GM18951 (cell line): ENCODE measurements around the gene ZNF536.
"Not testable (repeated sequence)": the region's sequence is repeated elsewhere in the genome, so short reads cannot be mapped to it uniquely, and the experiment has no call there.

Experiments
- POLR2A ChIP-seq: IDR thresholded peaks from 4 replicates; pipeline ENCODE4 v1.6.1; 2011; ENCODE audit warnings: mild to moderate bottlenecking; ENCODE audit not compliant: insufficient read length, insufficient read depth; ENCODE audit errors: extremely low read depth
- in situ Hi-C: fragments of 300-500 bp; cut with MboI; formaldehyde crosslinking; loops from one replicate; pipeline ENCODE4 v1.12.0; 2022; ENCODE audit warnings: low sequenced_read_pairs, mixed read lengths, inconsistent platforms; ENCODE audit not compliant: unreplicated experiment

ZNF536 gene

GRCh38 chr19:30336290-30336689, 35.9 kb upstream of the ZNF536 start:
- in situ Hi-C loops: no loop called here
- no peak for TF ChIP-seq POLR2A

GRCh38 chr19:30338041-30338456, 34.1 kb upstream of the ZNF536 start:
- TF ChIP-seq POLR2A: no peak
- in situ Hi-C loops: no loop called here

GRCh38 chr19:30338878-30339623, 33.1 kb upstream of the ZNF536 start:
- no peak for TF ChIP-seq POLR2A
- in situ Hi-C loops: no loop called here

- no peak for TF ChIP-seq POLR2A
- in situ Hi-C loops: no loop called here
These were observed 32.3 kb upstream of the ZNF536 start for GRCh38 chr19:30339624-30340525.

- TF ChIP-seq POLR2A: no peak
- in situ Hi-C loops: no loop called here
These were observed 31.2 kb upstream of the ZNF536 start for GRCh38 chr19:30340771-30341561.

- in situ Hi-C loops: no loop called here
- no peak for TF ChIP-seq POLR2A
These were observed 30.5 kb upstream of the ZNF536 start for GRCh38 chr19:30341611-30342201.

- TF ChIP-seq POLR2A: no peak
- in situ Hi-C loops: no loop called here
These were observed 29.3 kb upstream of the ZNF536 start for GRCh38 chr19:30342901-30343300.

GRCh38 chr19:30344446-30345425, 27.4 kb upstream of the ZNF536 start:
- no peak for TF ChIP-seq POLR2A
- in situ Hi-C loops: no loop called here

- TF ChIP-seq POLR2A: no peak
- in situ Hi-C loops: no loop called here
These were observed 26.5 kb upstream of the ZNF536 start for GRCh38 chr19:30345686-30346085.

GRCh38 chr19:30346468-30346867, 25.7 kb upstream of the ZNF536 start:
- in situ Hi-C loops: not testable (repeated sequence)

- in situ Hi-C loops: no loop called here
- no peak for TF ChIP-seq POLR2A
These were observed 23.0 kb upstream of the ZNF536 start for GRCh38 chr19:30349131-30349730.

- TF ChIP-seq POLR2A: no peak
- in situ Hi-C loops: no loop called here
These were observed 21.2 kb upstream of the ZNF536 start for GRCh38 chr19:30350692-30351663.
